NT2/D1 (cell line): ENCODE results near the gene IGF2R.

ENCODE experiments used
- YY1 ChIP-seq: IDR thresholded peaks from 2 replicates; pipeline ENCODE4 v1.6.1; 2011; ENCODE audit not compliant: insufficient read length, insufficient read depth
- ZNF274 ChIP-seq: IDR thresholded peaks from 2 replicates; pipeline ENCODE4 v1.6.1; 2011; ENCODE audit warnings: mild to moderate bottlenecking, low read depth, low read length

DNA sequence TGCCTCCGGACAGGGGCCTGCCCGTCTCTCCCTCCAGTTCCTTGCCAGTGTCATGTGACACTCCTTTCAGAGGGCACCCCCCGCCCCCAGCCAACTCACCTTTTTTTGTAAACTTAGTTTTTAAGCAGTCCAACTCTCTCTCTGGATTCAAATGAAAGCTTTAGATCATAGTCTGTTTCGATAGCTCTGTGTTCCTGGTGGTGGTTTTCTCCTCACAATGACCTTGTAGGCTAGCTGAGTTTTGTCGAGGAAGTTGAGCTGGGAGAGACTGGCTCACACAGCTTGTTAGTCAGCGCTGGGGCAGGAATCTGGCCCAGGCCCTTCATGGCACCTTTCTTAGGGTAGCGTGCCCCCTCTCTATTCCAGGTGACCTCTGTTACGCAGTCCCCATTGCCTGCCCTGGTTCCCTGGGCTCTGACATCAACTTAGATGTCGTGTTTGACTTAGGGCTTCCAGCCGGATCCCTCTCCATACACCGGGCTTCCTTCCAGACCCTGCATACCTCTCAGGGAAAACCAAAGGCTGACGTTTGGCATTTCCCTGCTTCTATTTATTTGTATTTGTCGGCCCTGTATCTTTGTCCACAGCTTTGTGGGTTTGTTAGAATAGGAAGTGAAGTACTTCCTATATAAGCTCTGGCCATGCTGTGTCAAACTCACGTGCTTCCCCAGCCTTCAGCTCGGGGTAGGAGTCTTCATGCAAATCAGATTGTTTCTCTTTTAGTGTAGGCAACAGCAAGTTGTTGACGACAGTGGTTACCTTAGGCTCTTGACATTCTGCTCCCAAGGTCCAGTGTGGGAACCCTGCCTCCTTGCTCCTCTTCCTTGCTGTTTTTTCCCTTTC is 12.7 kb downstream of the IGF2R start:
- TF ChIP-seq ZNF274 (no peak), YY1 (no peak)
